Measurements from ENCODE around the gene SIRT5.

Gene SIRT5

DNA sequence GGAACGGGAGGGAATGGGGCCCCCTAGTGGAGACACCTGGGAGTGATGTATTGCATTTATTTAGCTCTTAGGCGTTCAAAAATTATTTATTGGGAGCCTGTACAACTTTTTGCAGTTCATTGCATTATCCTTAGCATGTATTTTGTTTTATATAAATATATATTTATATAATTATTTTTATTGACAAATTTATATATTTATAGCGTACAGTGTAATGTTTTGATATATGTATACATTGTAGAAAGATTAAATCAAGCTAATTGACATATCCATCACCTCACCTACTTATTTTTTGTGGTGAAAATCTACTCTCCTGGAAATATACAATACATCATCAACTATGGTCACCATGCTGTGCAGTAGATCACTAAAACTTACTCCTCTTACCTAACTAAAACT is 975 bp downstream of the SIRT5 start:
- TF ChIP-seq, protein P1, sequence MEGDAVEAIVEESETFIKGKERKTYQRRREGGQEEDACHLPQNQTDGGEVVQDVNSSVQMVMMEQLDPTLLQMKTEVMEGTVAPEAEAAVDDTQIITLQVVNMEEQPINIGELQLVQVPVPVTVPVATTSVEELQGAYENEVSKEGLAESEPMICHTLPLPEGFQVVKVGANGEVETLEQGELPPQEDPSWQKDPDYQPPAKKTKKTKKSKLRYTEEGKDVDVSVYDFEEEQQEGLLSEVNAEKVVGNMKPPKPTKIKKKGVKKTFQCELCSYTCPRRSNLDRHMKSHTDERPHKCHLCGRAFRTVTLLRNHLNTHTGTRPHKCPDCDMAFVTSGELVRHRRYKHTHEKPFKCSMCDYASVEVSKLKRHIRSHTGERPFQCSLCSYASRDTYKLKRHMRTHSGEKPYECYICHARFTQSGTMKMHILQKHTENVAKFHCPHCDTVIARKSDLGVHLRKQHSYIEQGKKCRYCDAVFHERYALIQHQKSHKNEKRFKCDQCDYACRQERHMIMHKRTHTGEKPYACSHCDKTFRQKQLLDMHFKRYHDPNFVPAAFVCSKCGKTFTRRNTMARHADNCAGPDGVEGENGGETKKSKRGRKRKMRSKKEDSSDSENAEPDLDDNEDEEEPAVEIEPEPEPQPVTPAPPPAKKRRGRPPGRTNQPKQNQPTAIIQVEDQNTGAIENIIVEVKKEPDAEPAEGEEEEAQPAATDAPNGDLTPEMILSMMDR (conservative IDR thresholded peaks at IDR 0.05; ENCODE audit: control insufficient read depth, insufficient read depth, low read depth, low read length) = peak; percentile 78
- H3K4me3 ChIP-seq (ENCODE audit: control insufficient read depth, low read depth, low read length) = peak overlapping the region; percentile 82
- DNase-seq (ENCODE audit: low read depth) = no peak

DNA sequence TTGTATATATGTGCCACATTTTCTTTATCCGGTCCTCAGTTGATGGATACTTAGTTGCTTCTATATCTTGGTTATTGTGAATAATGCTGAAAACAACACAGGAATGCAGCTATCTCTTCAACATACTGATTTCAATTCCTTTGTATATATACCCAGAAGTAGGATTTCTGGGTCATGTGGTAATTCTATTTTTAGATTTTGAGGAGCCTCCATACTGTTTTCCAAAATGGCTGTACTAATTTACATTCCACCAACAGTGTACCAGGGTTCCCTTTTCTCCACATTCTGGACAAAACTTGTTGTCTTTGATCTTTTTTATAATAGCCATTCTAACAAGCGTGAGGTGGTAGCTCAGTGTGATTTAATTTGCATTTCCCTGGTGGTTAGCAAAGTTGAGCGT is 1.6 kb downstream of the SIRT5 start:
- TF ChIP-seq, protein P1 (conservative IDR thresholded peaks at IDR 0.05; ENCODE audit: control insufficient read depth, insufficient read depth, low read depth, low read length) = no peak
- H3K4me3 ChIP-seq (ENCODE audit: control insufficient read depth, low read depth, low read length) = no peak overlapping the region

DNA sequence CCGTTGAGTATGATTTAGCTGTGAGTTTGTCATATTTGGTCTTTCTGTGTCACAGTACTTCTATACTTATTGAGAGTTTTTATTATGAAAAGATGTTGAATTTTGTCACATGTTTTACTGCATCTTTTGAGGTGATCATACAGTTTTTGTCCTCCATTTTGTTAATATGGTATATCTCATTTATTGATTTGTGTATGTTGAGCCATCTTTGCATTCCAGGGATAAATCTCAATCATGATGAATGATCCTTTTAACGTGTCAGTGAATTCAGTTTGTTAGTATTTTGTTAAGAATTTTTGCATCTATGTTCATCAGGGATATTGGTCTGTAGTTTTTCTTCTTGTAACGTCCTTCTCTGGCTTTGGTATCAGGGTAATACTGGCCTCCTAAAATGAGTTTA is 3.5 kb downstream of the SIRT5 start:
- no peak for DNase-seq (ENCODE audit: low read depth)

More for the DNA sequence above, 1.6 kb downstream of the SIRT5 start:
- DNase-seq (ENCODE audit: low read depth) = no peak

DNA sequence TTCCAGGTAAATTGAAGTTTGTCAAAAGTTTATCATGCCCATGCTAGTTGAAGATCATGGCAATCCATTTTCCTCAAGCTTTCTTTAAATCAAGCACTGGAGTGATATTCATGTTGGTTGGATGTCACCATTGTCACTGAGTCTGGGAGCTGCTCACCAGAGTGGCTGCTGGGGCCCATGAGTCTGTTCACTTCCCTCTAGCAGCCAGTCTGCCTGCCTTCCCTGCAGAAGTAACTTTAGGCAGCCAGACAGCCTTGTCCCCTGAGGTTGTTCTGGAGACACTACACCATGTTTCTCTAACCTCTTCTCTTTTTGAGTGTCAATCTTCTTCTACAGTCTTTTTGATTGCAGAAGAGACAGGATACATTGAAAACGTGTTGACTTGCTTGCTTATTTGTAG is 5.5 kb downstream of the SIRT5 start:
- no peak overlapping the region for H3K4me3 ChIP-seq (ENCODE audit: control insufficient read depth, low read depth, low read length)
- no peak for DNase-seq (ENCODE audit: low read depth)
- TF ChIP-seq, protein P1 (conservative IDR thresholded peaks at IDR 0.05; ENCODE audit: control insufficient read depth, insufficient read depth, low read depth, low read length) = no peak

More for the DNA sequence above, 3.5 kb downstream of the SIRT5 start:
- no peak overlapping the region for H3K4me3 ChIP-seq (ENCODE audit: control insufficient read depth, low read depth, low read length)
- TF ChIP-seq, protein P1 (conservative IDR thresholded peaks at IDR 0.05; ENCODE audit: control insufficient read depth, insufficient read depth, low read depth, low read length) = no peak

DNA sequence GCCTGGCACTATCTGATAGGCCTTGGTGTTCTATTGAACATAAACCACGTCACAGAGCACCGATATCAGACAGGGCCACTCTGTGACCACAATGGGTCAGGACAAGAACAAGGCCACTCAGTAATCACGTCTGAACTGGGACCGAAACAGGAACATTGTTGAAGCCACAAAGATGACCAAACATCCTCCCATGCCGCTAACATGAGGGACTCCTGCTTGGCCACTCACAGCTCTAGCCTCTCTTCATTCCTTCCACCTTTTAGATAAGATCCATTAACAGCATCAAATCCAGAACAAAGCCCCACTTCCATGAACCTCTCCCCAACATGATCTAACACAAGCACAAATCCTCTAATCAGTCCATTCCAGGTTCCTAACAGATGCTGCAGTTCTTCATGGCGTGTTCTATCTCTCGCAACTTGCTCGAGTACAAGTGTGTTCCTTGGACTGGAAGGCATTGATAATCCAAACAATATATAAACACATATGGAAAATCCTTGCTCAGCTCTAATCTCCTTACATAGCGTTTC is 7.4 kb downstream of the SIRT5 start:
- DNase-seq (ENCODE audit: low read depth) = no peak
- H3K4me3 ChIP-seq (ENCODE audit: control insufficient read depth, low read depth, low read length) = no peak overlapping the region
- TF ChIP-seq, protein P1 (conservative IDR thresholded peaks at IDR 0.05; ENCODE audit: control insufficient read depth, insufficient read depth, low read depth, low read length) = no peak

DNA sequence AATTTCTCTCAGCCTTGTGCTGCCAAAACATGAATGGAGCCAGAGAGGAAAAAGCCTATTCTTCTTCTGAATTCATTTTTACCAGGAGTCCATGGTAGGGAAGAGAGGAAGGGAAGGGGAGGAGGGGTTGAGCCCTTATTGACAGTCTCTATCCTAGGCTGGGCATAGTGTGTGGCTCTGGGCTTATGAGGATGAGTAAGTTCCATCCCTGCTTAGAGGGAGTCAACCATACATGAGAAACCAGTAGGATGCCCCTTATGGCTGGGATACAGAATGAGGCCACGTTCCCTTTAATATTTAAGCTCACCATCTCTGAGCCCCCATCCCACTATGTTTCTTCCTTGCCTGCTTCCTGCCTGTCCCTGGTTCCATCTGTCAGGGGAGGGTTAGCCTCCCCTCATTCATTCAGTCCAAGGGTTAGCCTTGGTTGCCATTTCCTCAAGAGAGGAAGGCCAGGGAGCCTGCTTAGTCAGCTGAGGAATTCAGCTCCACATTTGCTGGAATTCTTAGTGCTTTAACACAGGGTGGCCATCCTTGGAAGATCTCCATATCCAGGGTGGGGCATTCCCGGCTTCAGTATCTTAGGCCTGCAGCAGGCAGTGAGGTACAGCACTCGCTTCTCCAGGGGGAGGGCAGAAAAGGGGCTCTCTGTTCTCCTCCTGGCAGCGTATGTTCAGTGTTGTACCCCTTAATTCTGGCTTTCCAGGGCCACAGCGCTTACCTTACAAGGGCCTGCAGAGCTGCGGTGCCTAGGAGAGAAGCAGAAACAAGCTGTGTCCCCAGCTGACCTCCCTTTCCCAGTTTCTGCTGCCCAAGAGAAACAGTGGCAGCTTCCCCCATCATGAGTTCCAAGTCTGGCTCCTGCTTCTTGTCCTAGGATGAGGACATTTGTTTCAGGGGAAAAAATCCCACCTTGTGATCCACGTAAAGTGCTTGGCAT is 12.5 kb downstream of the SIRT5 start:
- H3K4me3 ChIP-seq (ENCODE audit: control insufficient read depth, low read depth, low read length) = no peak overlapping the region
- TF ChIP-seq, protein P1 (conservative IDR thresholded peaks at IDR 0.05; ENCODE audit: control insufficient read depth, insufficient read depth, low read depth, low read length) = no peak
- DNase-seq (ENCODE audit: low read depth) = no peak

Data from fibroblast of mammary gland (primary cell).